Measurements from ENCODE around the gene GRWD1.

- no peak for TF ChIP-seq POLR2A (IDR thresholded peaks at IDR 0.05)
- TF ChIP-seq, protein P1, sequence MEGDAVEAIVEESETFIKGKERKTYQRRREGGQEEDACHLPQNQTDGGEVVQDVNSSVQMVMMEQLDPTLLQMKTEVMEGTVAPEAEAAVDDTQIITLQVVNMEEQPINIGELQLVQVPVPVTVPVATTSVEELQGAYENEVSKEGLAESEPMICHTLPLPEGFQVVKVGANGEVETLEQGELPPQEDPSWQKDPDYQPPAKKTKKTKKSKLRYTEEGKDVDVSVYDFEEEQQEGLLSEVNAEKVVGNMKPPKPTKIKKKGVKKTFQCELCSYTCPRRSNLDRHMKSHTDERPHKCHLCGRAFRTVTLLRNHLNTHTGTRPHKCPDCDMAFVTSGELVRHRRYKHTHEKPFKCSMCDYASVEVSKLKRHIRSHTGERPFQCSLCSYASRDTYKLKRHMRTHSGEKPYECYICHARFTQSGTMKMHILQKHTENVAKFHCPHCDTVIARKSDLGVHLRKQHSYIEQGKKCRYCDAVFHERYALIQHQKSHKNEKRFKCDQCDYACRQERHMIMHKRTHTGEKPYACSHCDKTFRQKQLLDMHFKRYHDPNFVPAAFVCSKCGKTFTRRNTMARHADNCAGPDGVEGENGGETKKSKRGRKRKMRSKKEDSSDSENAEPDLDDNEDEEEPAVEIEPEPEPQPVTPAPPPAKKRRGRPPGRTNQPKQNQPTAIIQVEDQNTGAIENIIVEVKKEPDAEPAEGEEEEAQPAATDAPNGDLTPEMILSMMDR (IDR thresholded peaks at IDR 0.05) = no peak
These were observed 42.2 kb downstream of the GRWD1 start for GRCh38 chr19:48487948-48488347.
